Fibroblast of skin of right biceps (primary cell): ENCODE measurements around the gene MLX.

ENCODE experiments used
- DNase-seq: peaks from one replicate; pipeline ENCODE4 v3.0.0-alpha.2; 2013

Gene MLX

GRCh38 chr17:42566883-42567573, at the start of gene MLX:
Gene MLX (plus strand): TSS chr17:42567100. CDS start chr17:42567125, 25 bp downstream.
- DNase-seq = peak; percentile 91

GRCh38 chr17:42517516-42517915, 49.4 kb upstream of the MLX start:
- peak; percentile 93 for DNase-seq

GRCh38 chr17:42518046-42518754, 48.7 kb upstream of the MLX start:
- DNase-seq = peak; percentile 99

GRCh38 chr17:42518755-42519545, 48.0 kb upstream of the MLX start:
- DNase-seq = peak; percentile 49

GRCh38 chr17:42519546-42520491, 47.1 kb upstream of the MLX start:
- DNase-seq = peak; percentile 100

- DNase-seq = no peak
Measured at GRCh38 chr17:42520540-42520951, 46.4 kb upstream of the MLX start.

GRCh38 chr17:42521036-42521435, 45.9 kb upstream of the MLX start:
- DNase-seq = peak; percentile 38

- no peak for DNase-seq
Measured at GRCh38 chr17:42521666-42522262, 45.1 kb upstream of the MLX start.

- no peak for DNase-seq
Measured at GRCh38 chr17:42522263-42522790, 44.6 kb upstream of the MLX start.

GRCh38 chr17:42522798-42523278, 44.1 kb upstream of the MLX start:
- no peak for DNase-seq

- DNase-seq = peak; percentile 93
Measured at GRCh38 chr17:42525221-42525620, 41.7 kb upstream of the MLX start.

- DNase-seq = peak; percentile 84
Measured at GRCh38 chr17:42526031-42526444, 40.9 kb upstream of the MLX start.

- no peak for DNase-seq
Measured at GRCh38 chr17:42527932-42528331, 39.0 kb upstream of the MLX start.

GRCh38 chr17:42529061-42529460, 37.8 kb upstream of the MLX start:
- DNase-seq = no peak

- no peak for DNase-seq
Measured at GRCh38 chr17:42530952-42531454, 35.9 kb upstream of the MLX start.

GRCh38 chr17:42531455-42532354, 35.2 kb upstream of the MLX start:
- DNase-seq = peak; percentile 60

GRCh38 chr17:42535155-42536047, 31.5 kb upstream of the MLX start:
- DNase-seq = no peak

- DNase-seq = peak; percentile 89
Measured at GRCh38 chr17:42536048-42536371, 30.9 kb upstream of the MLX start, which contains the start of gene NAGLU. Gene NAGLU (plus strand): TSS chr17:42536241. CDS start chr17:42536273, 32 bp downstream.
